Measurements from ENCODE around the gene KRT12.
A peak's percentile ranks its signal among the peaks of the same experiment; 100 is the strongest.
"Not testable (repeated sequence)": the region's sequence is repeated elsewhere in the genome, so short reads cannot be mapped to it uniquely, and the experiment has no call there.

The KRT12 gene

DNA sequence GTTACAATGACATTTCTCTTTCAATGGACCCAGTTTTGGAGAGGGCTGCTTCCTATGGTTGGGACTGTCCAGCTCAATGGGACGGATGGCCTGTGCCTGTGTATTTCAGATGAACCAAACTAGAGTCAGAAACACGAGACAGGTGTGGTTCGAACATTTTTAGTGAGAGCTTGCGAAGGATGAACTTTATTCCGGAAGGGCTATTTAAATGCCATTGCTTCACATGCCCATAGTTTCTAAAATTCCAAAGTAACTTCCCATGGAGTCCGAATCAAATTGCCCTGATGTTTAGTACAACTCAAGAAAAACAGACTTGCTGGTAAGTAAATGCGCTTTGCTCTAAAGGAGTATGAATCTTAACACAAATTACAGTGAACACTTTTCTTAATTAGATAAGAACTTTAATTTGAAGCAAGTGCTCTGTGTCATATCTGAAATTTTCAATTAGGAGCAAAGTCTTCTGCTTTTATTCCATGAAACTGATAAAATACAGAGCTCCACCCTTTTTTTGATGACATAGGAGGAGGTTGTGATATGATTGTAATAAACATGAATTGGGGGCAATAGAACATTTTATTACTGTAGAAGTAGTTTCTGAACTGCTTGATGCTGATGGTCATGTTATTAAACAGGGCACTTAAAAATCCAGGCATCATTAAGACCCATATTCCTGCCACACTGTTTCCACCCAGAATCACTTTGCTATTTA lies 16.8 kb upstream of the KRT12 start:
- no peak for DNase-seq

GRCh38 chr17:40883031-40883430 lies 16.0 kb upstream of the KRT12 start:
- no peak for DNase-seq

- DNase-seq, result no peak
These were observed 12.0 kb upstream of the KRT12 start for GRCh38 chr17:40879026-40879425.

DNA sequence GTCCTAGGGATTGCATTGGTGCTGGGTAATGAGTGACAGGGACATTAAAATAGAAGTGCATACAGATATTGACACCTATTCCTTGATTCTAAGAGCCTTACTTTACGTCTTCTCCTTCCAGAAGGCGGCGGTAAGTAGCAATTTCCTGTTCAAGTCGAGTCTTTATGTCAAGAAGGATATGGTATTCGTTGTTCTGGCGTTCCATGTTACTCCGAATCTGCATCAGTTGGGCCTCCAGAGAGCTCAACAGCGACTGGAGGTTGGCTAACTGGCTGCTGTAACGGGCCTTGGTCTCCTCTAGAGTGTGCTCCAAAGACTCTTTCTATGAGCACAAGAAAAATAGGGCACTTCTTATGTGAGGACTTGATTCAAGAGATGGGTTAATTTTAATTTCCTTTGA lies 11.0 kb upstream of the KRT12 start:
- DNase-seq, result no peak

DNA sequence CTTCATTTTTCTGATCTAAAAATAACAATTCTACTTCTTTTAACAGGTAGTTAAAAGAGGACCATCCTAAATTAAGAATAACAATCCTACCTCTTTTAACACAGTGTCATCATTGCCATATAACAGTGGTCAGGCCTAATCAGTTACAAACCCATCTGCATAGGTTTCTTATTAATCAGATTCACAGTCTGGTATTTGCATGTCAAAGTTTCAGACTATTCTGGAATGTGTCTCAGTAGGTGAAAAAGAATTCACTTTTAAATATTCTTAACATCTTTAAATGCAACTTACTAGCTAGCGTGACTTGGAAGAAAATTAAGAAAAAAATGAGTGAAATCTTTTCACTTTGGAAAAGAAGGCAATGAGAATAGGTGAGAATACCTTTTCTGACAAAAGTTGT lies 6.8 kb upstream of the KRT12 start:
- no peak for DNase-seq

GRCh38 chr17:40873255-40873654 lies 6.2 kb upstream of the KRT12 start:
- DNase-seq, result no peak

DNA sequence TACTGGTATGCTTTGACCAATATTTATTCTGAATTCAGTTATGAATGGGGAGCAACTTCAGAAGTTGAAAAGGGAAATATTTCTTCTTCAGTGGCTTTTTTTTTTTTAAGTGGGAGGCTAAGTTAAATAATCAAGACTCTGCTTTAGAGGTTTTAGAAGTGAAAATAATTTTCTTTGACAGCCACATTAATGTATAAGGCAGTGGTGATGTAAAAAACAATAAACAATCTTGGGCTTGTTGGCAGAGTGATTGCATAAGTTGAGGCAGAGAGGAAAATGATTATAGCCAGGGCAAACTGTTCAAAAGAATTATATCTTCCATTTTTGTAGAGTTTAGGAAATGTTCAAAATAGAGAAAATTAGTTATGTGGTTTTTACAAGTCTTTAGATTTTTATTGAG lies 5.4 kb upstream of the KRT12 start:
- no peak for DNase-seq

DNA sequence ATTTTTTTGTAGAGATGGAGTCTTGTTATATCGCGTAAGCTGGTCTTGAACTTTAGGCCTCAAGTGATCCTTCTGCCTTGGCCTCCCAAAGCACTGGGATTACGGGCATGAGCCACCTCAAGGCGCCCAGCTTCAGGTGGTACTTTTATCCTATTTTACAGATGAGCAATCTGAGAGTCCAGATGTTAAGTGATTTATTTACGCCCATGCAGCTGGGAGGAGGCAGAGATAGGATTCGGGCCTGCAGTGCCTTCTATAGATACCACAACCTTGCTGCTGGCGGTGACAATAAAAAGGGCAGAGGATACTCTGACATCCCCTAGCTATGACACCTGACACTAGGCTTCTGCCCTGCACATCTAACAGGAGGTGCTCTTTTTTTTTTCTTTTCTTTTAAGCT lies 4.3 kb upstream of the KRT12 start:
- DNase-seq, result no peak

DNA sequence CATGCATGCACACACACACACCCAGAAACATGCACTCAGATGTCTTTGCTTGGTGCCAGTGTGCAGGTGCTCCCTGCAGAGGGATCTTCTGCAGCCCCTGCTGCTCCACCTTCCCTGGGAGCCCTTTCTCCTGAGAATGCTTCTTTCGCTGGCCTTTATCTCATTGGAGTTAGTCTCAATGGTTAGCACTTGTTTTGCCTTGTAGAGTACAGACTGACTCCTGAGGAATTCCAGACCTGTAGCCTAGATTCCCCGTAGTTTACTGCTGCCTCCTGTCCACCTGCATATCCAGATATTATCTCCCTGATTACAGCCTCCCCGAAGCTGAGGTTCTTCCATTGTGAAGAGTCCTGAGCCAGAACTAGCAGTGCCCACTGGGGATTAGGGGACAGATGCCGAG lies 3.1 kb upstream of the KRT12 start:
- no peak for DNase-seq

DNA sequence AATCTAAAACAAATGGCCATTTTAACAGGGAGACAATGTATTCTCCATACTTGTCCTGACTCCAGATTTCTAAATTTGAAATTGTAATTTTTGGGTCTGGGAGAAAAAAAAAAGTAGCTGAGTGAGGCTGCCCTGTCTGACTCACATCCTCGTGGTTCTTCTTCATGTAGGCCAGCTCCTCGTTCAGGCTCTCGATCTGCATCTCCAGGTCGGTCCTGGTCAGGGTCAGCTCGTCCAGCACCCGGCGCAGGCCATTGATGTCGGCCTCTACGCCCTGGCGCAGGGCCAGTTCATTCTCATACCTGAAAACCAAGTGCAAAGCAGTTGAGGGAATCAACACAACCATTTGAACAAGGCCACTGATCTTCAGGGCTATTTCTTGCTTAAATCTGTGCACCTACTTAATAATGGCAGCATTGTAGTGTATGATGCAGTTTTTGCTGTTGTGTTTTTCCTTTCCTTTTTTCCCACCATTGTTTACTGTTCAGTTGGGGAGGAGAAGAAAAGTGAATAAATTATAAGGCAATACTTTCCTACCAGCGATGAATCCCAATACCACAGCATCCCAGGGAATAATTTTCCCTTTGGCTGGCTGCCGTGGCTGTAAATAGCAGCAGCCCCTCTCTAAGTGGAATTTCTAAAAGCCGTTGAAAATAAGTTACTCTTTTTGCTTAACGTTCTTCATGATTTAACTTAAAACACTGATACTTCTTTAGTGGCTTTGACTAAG lies 2.2 kb downstream of the KRT12 start:
- no peak for DNase-seq

DNA sequence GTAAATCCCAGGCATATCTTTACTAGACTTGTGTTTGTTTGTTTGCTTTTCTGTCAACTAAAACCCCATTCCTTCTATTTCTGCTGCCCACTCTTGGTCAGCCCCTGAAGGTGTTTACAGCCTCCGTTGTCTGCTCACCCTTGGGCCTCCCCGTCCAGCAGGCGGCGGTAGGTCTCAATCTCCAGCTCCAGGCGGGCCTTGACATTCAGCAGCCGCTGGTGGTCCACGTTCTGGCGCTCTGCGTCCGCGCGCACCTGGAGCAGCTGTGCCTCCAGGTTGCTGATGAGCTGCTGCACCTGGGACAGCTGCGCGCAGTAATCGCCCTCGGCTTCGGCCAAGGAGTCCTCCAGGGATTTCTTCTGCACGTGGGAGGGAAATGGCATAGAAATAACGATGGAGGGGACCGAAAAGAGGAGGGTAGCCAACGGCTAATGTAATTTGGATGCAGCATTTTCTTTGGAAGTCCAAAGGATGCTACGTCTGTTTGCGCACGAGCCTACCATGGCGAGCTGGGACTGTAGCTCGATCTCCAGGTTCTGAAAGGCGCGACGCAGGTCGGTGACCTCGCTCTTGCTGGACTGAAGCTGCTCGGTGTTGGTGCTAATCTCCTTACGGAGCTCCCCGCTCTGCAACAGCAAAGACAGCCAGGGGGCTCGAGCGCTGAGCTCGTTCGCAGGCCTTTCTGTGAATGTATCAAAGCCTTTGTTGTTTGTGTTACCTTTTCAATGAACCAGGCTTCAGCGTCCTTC lies 3.9 kb downstream of the KRT12 start:
- DNase-seq, result peak in 1 of 3 donors; percentile 7

GRCh38 chr17:40859536-40859935 lies 7.5 kb downstream of the KRT12 start:
- no peak for DNase-seq

DNA sequence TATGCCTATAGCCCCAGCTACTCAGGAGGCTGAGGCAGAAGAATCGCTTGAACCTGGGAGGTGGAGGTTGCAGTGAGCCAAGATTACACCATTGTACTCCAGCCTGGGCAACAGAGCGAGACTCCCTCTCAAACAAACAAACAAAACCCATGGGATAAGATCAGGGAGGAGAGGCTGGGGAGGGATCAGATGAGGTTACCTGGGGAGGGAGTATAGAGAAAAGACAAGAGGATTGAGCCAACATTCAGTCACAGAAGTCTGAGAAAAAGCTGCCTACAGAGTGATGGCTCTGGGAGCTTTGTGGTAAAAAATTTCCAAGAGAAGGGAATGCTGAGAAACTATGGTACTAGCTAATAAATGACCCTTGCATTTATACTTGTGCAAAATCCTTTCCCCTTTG lies 8.4 kb downstream of the KRT12 start:
- not testable (repeated sequence) for DNase-seq

GRCh38 chr17:40857535-40857934 lies 9.5 kb downstream of the KRT12 start:
- no peak for DNase-seq

- peak; percentile 43 to 87 (median 86) for DNase-seq
These were observed 12.7 kb downstream of the KRT12 start for GRCh38 chr17:40854175-40854814.

- no peak for DNase-seq
These were observed 14.7 kb downstream of the KRT12 start for GRCh38 chr17:40852364-40852763.

DNA sequence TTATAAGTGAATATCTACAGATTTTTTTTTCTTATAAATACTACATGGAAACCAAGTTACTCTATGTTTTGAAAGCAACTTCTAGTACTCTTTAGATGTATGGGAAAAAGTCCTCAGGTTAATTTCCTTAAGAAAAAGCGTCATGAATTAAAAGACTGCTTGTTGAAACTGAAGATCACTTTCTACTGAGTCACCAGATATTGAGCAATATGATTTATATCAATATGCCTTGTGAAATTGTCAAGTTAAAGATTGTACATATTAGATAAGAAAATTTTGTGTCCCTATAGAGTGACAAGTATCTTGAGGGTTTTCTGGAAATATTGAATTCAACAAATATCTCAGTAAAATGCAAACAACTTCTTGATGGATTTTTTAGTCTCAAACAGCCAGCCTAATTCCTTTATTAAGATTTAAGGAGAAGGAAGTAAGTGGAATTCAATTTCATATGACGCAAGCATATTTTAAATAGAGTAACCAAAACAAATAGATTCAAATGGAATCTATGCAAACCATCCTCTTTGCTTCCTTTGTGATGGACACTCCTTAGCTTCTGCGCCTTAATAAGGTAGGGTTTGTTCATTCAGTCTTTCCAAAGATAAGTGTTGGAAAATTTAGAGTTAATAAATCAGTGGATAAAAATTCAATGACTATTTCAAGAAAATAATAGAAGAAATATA lies 16.6 kb downstream of the KRT12 start:
- peak in 2 of 3 donors; percentile 12 to 29 for DNase-seq

DNA sequence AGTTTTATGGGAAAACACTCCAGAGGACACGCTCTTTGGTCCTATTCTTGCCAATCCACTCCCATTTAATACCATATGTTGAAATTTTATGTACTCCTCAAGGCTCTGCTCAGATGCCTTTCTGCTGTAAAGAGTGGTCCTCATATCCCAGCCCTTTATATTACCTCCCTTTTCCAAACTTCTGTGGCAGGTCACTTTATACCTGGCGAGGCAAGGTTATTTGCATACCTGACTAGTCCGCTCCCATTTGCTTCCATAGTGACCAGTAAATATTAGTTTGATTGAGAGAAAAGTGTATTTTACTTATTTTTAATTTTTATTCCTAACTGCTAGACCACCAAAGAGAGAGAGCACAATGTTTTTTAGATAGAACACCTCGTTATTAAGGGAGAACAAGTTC lies 17.3 kb downstream of the KRT12 start:
- DNase-seq, result no peak

DNA sequence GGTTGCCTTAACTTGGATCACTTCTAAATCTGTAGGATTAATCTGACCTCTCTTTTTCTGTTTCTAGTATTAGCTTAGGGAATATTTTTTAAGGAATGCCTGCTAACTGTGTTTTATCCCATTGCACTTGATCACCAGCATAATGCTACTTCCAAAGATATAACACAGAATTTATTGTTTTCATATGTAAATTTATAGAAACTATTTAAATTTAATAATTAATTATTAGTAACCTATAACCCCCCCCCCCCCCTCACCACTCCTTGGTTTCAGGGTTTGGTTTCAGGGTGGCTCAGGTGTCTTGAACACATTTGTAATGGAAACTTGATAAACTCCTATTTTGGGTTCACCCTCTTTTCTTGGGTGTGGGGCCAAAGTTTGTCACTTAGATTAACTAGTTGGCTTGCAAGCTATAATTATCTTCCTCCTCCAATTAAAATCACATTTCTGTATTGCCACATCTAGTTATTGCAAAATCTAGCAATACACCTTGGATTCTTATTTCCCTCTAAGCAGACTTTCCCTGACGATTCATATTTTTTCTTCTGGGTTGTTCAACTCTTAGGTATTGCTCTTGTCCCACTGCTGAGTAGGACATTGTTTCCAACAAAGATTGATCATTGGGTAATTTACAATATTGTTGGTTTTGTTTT lies 18.3 kb downstream of the KRT12 start:
- no peak for DNase-seq

GRCh38 chr17:40846515-40847144 lies 20.4 kb downstream of the KRT12 start:
- DNase-seq, result no peak

DNA sequence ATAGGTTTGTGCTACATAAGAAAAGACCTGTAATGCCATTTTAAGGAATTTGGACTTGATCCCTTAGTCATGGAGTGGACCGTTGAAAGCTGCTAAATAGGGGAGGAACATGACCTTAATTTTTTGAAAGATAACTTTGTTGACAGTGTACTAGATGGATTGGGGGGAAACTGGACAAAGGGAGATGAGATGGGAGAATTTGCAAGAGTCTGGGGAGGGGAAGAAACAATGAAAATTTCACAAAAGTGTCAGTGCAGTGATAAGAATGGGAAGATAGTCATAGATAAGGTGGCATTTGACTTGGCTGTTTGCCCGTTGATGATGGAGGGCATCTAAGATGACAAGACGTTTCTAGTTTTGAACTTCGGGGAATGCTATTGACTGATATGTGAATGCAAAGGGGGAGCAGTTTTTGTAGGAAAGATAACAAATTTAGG lies 22.3 kb downstream of the KRT12 start:
- no peak for DNase-seq

DNA sequence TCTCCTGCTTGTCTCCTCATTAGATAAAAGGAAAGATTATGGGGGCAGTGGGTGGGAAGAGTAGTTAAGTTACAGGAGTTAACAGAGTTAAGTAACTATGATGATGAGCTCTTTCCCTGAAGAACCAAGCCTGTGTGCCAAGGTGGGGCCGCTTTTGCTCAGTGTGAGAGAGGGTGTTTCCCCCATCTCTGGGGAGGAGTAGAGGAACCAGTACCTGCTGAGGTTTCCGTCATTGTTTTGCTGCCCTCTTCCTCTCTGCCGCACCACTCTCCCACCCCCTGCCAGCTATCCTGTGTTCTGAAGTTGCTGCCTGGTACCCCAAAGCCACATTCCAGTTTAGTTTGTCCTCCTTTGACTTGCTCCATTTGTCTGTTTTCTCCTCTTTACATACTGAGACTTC lies 23.8 kb downstream of the KRT12 start:
- no peak for DNase-seq
